Measurements from ENCODE around the gene KLHL26.

Gene KLHL26

DNA sequence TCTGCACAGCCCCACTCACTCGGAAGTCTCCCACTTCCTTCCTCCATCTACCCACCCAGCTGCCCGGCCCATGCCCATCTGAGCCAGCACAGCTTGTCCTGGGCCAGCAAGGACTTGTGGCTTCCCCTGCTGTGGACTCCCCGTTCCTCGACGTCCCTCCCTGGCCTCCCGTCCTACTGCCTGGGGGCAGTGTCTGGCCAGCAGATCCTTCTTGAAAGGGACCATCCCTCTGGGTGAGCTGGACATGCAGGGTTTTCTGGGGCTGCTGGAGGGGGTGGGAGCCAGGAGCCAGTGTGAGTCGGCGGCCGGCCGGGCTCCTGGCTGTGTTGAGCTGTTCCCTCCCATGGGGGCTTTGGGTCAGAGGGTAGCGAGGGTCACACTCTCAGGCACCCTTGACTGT is 73.4 kb downstream of the KLHL26 start:
- TF ChIP-seq CTCF (IDR thresholded peaks at IDR 0.05; ENCODE audit: control insufficient read depth, insufficient read depth, low read depth, low read length, missing control alignments), result no peak
- no peak overlapping the region for H3K4me3 ChIP-seq (ENCODE audit: control insufficient read depth, low read depth, low read length)
- no peak for DNase-seq (ENCODE audit: low read depth)

GRCh38 chr19:18710996-18711751 is 74.3 kb downstream of the KLHL26 start:
- no peak for TF ChIP-seq CTCF (IDR thresholded peaks at IDR 0.05; ENCODE audit: control insufficient read depth, insufficient read depth, low read depth, low read length, missing control alignments)
- no peak for DNase-seq (ENCODE audit: low read depth)
- no peak overlapping the region for H3K4me3 ChIP-seq (ENCODE audit: control insufficient read depth, low read depth, low read length)

- TF ChIP-seq CTCF (IDR thresholded peaks at IDR 0.05; ENCODE audit: control insufficient read depth, insufficient read depth, low read depth, low read length, missing control alignments), result no peak
- no peak overlapping the region for H3K4me3 ChIP-seq (ENCODE audit: control insufficient read depth, low read depth, low read length)
- DNase-seq (ENCODE audit: low read depth), result no peak
Observed at GRCh38 chr19:18711893-18712292, 75.1 kb downstream of the KLHL26 start.

DNA sequence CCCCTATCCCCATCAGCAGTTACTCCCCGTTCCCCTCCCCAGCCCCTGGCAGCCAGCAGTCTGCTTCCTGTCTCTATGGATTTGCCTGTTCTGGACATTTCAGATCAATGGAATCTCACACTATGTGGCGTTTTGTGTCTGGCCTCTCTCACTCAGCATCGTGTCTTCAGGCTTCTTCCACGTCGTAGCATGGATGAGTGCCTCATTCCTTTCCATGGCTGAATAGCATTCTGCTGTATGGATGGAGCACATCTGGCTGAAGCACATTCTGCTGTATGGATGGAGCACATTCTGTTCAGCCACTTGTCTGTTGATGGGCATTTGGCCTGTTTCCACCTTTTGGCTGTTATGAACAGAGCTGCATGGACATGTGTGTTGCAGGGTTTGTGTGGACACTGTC is 76.2 kb downstream of the KLHL26 start:
- no peak for TF ChIP-seq CTCF (IDR thresholded peaks at IDR 0.05; ENCODE audit: control insufficient read depth, insufficient read depth, low read depth, low read length, missing control alignments)
- DNase-seq (ENCODE audit: low read depth), result no peak
- no peak overlapping the region for H3K4me3 ChIP-seq (ENCODE audit: control insufficient read depth, low read depth, low read length)

DNA sequence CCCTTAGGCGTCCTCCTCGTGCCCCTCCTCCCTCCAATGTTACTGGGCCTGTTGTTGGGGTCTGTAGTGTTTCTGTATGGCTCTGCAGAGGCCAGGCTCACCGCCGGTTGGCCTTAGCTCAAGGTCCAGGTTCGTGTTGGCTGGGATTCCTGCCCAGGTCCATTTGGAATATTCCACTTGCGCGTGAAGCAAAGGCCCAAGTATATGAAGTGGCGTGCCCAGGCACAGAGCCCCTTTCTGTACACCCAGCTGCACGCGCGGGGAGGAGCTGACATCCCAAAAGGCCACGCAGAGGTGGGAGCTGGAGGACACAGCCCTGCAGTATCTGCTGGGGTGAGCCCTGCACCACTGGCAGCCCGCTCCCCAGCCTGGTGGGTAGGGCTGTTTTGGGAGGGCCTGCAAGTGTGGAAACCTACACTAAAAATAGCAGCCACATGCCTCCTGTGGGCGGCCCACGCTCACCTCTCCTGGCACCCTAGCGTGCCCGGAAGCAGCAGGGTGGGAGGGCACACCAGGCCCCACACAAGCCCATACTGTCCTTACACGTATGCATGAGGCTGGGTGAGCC is 76.8 kb downstream of the KLHL26 start:
- no peak for DNase-seq (ENCODE audit: low read depth)
- no peak overlapping the region for H3K4me3 ChIP-seq (ENCODE audit: control insufficient read depth, low read depth, low read length)
- TF ChIP-seq CTCF (IDR thresholded peaks at IDR 0.05; ENCODE audit: control insufficient read depth, insufficient read depth, low read depth, low read length, missing control alignments), result no peak

DNA sequence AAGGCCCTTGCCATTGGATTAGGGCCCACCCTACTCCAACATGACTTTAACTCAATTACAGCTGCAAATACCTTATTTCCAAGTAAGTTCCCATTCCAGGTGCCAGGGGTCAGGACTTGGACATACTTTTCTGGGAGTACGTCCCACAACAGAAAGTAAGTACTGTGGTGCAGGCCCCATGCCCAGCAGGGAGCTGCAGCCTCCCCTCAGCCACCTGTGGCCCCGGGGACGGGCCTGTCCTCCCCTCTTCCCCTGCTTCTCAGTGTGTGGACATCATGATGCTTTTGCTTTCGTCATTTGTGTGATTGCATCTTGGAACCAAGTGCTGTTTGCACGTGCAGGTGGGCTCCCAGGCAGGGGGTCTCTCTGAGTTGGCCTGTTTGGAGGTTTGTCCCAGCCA is 78.6 kb downstream of the KLHL26 start:
- no peak for TF ChIP-seq CTCF (IDR thresholded peaks at IDR 0.05; ENCODE audit: control insufficient read depth, insufficient read depth, low read depth, low read length, missing control alignments)
- no peak for DNase-seq (ENCODE audit: low read depth)

More for the DNA sequence above, 78.6 kb downstream of the KLHL26 start:
- H3K4me3 ChIP-seq (ENCODE audit: control insufficient read depth, low read depth, low read length), result no peak overlapping the region
